Activated T-helper 1 cell treated with anti-CD3 and anti-CD28 coated beads, Interleukin-12 subunit alpha, Interleukin-12 subunit beta, Interleukin-2, Interleukin-4 antibody, amounts not matched to agents 30 ng/mL and 10 ng/mL and 1 ng/mL, durations not matched to agents 14 hours and 24 hours and 36 hours (primary cell): ENCODE results near the gene ZBTB34. TPM values are rescaled to one million over a fixed set of nuclear protein-coding genes. Genes with fewer than 3 reads are reported as not detected.
"Not testable (repeated sequence)": the region's sequence is repeated elsewhere in the genome, so short reads cannot be mapped to it uniquely, and the experiment has no call there.

Experiments
- DNase-seq: peaks from one replicate; pipeline ENCODE4 v3.0.0; 2021; ENCODE audit warnings: low spot score
- H3K27ac Mint-ChIP-seq: one replicate; pipeline ENCODE4 v1.8.0; 2021; ENCODE audit warnings: mild to moderate bottlenecking, mixed read lengths
- H3K27me3 Mint-ChIP-seq: one replicate; pipeline ENCODE4 v1.8.0; 2022; ENCODE audit warnings: mild to moderate bottlenecking, moderate library complexity, mixed read lengths; ENCODE audit not compliant: insufficient read depth
- H3K36me3 Mint-ChIP-seq: one replicate; pipeline ENCODE4 v1.8.0; 2021; ENCODE audit warnings: low read depth, mixed read lengths
- H3K4me1 Mint-ChIP-seq: one replicate; pipeline ENCODE4 v1.8.0; 2021; ENCODE audit warnings: low read depth, mixed read lengths
- H3K4me3 Mint-ChIP-seq: one replicate; pipeline ENCODE4 v1.8.0; 2021; ENCODE audit warnings: mild to moderate bottlenecking, moderate library complexity, mixed read lengths
- H3K9me3 Mint-ChIP-seq: one replicate; pipeline ENCODE4 v1.8.0; 2021; ENCODE audit warnings: mixed read lengths
- intact Hi-C: fragments of 100-400 bp; cut with micrococcal nuclease; formaldehyde crosslinking; loops from one replicate; pipeline ENCODE4 v1.15.1; 2024
- total RNA-seq: library from RNA; stranded (reverse); gene quantifications from 2 replicates; pipeline ENCODE4 v1.2.3, GENCODE V29; 2022

ZBTB34 gene
- 7.5 and 8.5 TPM in 2 replicates for total RNA-seq

GRCh38 chr9:126860077-126860756 is at the start of gene ZBTB34:
Gene ZBTB34, plus strand, starts transcription at chr9:126860639. Its CDS starts 18,761 bp downstream, at chr9:126879400.
- peaks cover 24% of the 10 kb centered on the region for H3K4me1 Mint-ChIP-seq
- peak; percentile 74 for DNase-seq
- peaks cover 3% of the 10 kb centered on the region for H3K36me3 Mint-ChIP-seq
- intact Hi-C loops = loop anchor here (1.0 to 2.0 kb wide), 4 partner anchors 41 to 137 kb away; partner anchors contain the start of genes RALGPS1 and ZBTB43
- H3K9me3 Mint-ChIP-seq = no peaks in the 10 kb centered on the region
- peaks cover 12% of the 10 kb centered on the region for H3K27me3 Mint-ChIP-seq
- H3K27ac Mint-ChIP-seq = peak within 1 kb of the TSS; percentile 84
- peak within 1 kb of the TSS; percentile 89 for H3K4me3 Mint-ChIP-seq

GRCh38 chr9:126813072-126813471 is 47.4 kb upstream of the ZBTB34 start:
- intact Hi-C loops = no loop called here
- Mint-ChIP-seq H3K36me3 (peaks cover 54% of the 10 kb centered on the region), H3K27ac (no peak overlapping the region), H3K4me3 (no peak overlapping the region), H3K4me1 (no peaks in the 10 kb centered on the region), H3K9me3 (peaks cover 19% of the 10 kb centered on the region), H3K27me3 (no peaks in the 10 kb centered on the region)
- no peak for DNase-seq

DNA sequence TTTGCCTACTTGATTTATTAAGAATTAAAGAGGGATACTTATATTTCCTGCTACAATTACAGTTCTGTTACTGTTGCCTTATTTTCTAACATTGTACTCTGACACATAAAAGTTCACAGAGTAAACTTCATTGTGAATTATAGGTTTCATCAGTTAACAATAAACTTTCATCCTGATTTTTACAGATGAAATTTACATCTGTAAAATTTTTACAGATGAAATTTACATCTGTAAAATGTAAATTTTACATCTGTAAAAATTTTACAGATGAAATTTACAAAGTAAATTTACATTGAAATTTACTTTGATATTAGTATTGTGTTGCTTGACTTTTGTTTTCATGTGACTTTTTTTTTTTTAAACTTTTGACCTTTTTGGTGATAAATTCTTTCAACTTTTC is 46.3 kb upstream of the ZBTB34 start:
- H3K27ac Mint-ChIP-seq = no peak overlapping the region
- H3K36me3 Mint-ChIP-seq = peaks cover 63% of the 10 kb centered on the region
- H3K4me1 Mint-ChIP-seq = no peaks in the 10 kb centered on the region
- intact Hi-C loops = no loop called here
- no peak for DNase-seq
- no peaks in the 10 kb centered on the region for H3K27me3 Mint-ChIP-seq
- H3K9me3 Mint-ChIP-seq = peaks cover 30% of the 10 kb centered on the region
- no peak overlapping the region for H3K4me3 Mint-ChIP-seq

GRCh38 chr9:126817615-126818014 is 42.8 kb upstream of the ZBTB34 start:
- H3K27ac Mint-ChIP-seq, H3K4me3 Mint-ChIP-seq, H3K27me3 Mint-ChIP-seq, DNase-seq, intact Hi-C loops, H3K4me1 Mint-ChIP-seq: not testable (repeated sequence)
- Mint-ChIP-seq H3K9me3 (peaks cover 38% of the 10 kb centered on the region), H3K36me3 (peaks cover 63% of the 10 kb centered on the region)

GRCh38 chr9:126818482-126818881 is 42.0 kb upstream of the ZBTB34 start:
- H3K36me3 Mint-ChIP-seq = peaks cover 61% of the 10 kb centered on the region
- no peaks in the 10 kb centered on the region for H3K27me3 Mint-ChIP-seq
- DNase-seq = no peak
- no peak overlapping the region for H3K4me3 Mint-ChIP-seq
- intact Hi-C loops = no loop called here
- peaks cover 8% of the 10 kb centered on the region for H3K4me1 Mint-ChIP-seq
- peaks cover 38% of the 10 kb centered on the region for H3K9me3 Mint-ChIP-seq
- no peak overlapping the region for H3K27ac Mint-ChIP-seq

DNA sequence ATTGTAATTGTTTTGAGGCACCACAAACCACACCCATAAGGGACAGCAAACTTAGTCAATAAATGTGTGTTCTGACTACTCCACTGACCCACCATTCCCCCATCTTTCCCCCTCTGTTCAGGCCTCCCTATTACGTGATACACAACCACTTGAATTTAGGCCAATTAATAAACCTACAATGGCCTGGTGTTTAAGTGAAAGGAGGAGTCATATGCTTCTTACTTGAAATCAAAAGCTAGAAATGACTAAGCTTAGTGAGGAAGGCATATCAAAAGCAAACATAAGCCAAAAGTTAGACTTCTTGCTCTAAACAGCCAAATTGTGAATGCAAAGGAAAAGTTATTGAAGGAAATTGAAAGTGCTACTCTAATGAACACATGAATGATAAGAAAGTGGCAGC is 41.0 kb upstream of the ZBTB34 start:
- Mint-ChIP-seq H3K27ac (peak overlapping the region; percentile 45), H3K9me3 (peaks cover 38% of the 10 kb centered on the region), H3K27me3 (no peaks in the 10 kb centered on the region), H3K4me1 (peaks cover 8% of the 10 kb centered on the region), H3K4me3 (no peak overlapping the region), H3K36me3 (peaks cover 56% of the 10 kb centered on the region)
- intact Hi-C loops = loop anchor here (1.0 kb wide), 1 partner anchor 41 kb away; the partner anchor contains the start of gene ZBTB34
- no peak for DNase-seq

DNA sequence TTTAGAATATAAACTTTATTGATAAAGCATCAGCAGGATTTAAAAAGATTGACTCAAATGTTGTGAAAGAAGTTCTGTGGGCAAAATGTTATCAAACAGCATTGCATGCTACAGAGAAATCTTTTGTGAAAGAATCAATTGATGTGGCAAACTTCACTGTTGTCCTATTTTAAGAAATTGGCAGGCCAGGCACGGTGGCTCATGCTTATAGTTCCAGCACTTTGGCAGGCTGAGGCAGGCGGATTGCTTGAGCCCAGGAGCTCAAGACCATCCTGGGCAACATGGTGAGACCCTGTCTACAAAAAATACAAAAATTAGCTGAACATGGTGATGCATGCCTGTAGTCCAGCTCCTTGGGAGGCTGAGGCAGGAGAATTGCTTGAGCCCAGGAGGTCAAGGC is 38.2 kb upstream of the ZBTB34 start:
- H3K36me3 Mint-ChIP-seq = peaks cover 48% of the 10 kb centered on the region

GRCh38 chr9:126822873-126823272 is 37.6 kb upstream of the ZBTB34 start:
- Mint-ChIP-seq H3K9me3 (peaks cover 18% of the 10 kb centered on the region), H3K27me3 (no peaks in the 10 kb centered on the region), H3K4me3 (no peak overlapping the region), H3K36me3 (peaks cover 44% of the 10 kb centered on the region), H3K4me1 (peaks cover 8% of the 10 kb centered on the region), H3K27ac (no peak overlapping the region)
- no peak for DNase-seq
- intact Hi-C loops = no loop called here

More for the DNA sequence above, 38.2 kb upstream of the ZBTB34 start:
- intact Hi-C loops = no loop called here
- Mint-ChIP-seq H3K27me3 (no peaks in the 10 kb centered on the region), H3K4me1 (peaks cover 8% of the 10 kb centered on the region), H3K4me3 (no peak overlapping the region), H3K9me3 (peaks cover 18% of the 10 kb centered on the region), H3K27ac (no peak overlapping the region)
- no peak for DNase-seq

DNA sequence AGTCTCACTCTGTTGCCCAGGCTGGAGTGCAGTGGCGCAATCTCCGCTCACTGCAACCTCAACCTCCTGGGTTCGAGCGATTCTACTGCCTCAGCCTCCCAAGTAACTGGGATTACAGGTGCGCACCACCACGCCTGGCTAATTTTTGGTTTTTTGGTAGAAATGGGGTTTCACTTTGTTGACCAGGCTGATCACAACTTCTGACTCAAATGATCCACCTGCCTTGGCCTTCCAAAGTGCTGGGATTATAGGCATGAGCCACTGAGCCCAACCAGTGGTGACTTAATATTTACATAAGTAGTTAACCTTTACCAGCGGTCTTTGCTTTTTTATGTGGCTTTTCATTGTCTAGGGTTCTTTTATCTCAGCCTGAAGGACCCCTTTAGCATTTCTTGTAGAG is 36.4 kb upstream of the ZBTB34 start:
- peaks cover 34% of the 10 kb centered on the region for H3K36me3 Mint-ChIP-seq
- H3K27me3 Mint-ChIP-seq, DNase-seq, H3K9me3 Mint-ChIP-seq, H3K4me3 Mint-ChIP-seq, H3K4me1 Mint-ChIP-seq, H3K27ac Mint-ChIP-seq, intact Hi-C loops: not testable (repeated sequence)

DNA sequence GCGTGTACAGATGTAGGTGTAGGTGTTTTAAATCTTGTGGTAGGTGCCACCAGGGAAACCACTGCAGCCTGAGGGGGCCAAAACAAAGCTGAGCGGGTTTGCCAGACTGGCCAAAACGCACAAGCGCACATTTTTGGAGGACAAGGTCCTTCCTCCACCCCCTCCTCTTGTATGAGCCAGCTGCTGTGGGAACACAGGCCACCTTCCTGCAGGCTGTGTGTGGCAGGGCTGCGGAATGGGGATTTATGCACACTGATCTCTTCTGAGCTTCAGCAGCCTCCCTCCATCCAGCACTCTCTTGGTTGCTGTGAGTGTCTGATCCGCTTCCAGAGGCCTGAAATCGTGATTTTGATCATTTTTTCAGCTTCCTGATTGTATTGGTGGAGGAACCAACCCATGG is 33.2 kb upstream of the ZBTB34 start:
- no peak overlapping the region for H3K27ac Mint-ChIP-seq
- no peaks in the 10 kb centered on the region for H3K9me3 Mint-ChIP-seq
- peaks cover 21% of the 10 kb centered on the region for H3K36me3 Mint-ChIP-seq
- DNase-seq = no peak
- H3K4me3 Mint-ChIP-seq = no peak overlapping the region
- intact Hi-C loops = no loop called here
- H3K27me3 Mint-ChIP-seq = no peaks in the 10 kb centered on the region
- H3K4me1 Mint-ChIP-seq = peaks cover 14% of the 10 kb centered on the region

DNA sequence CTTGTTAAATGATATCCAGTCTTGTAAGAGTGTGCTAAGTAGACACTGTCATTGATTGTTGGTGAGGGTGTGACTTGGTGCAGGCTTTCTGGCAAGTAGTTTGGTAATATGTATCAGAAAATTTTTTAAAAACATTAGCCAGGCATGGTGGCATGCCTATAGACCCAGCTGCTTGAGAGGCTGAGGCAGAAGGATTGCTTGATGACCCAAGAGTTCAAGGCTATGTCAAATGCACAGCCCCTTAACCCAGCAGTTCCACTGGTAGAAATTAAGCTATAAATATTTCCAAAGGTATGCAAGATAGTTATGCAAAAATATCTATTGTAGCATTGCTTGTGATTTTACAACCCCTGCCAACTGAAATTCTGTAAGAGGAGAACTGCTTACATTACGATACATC is 31.4 kb upstream of the ZBTB34 start:
- Mint-ChIP-seq H3K27ac (no peak overlapping the region), H3K4me3 (no peak overlapping the region)

GRCh38 chr9:126830827-126831226 is 29.6 kb upstream of the ZBTB34 start:
- intact Hi-C loops = no loop called here
- no peak overlapping the region for H3K4me3 Mint-ChIP-seq
- H3K36me3 Mint-ChIP-seq = peaks cover 26% of the 10 kb centered on the region

More for the DNA sequence above, 31.4 kb upstream of the ZBTB34 start:
- intact Hi-C loops = no loop called here
- no peaks in the 10 kb centered on the region for H3K27me3 Mint-ChIP-seq
- no peaks in the 10 kb centered on the region for H3K9me3 Mint-ChIP-seq
- peaks cover 26% of the 10 kb centered on the region for H3K36me3 Mint-ChIP-seq
- H3K4me1 Mint-ChIP-seq = peaks cover 14% of the 10 kb centered on the region
- no peak for DNase-seq

DNA sequence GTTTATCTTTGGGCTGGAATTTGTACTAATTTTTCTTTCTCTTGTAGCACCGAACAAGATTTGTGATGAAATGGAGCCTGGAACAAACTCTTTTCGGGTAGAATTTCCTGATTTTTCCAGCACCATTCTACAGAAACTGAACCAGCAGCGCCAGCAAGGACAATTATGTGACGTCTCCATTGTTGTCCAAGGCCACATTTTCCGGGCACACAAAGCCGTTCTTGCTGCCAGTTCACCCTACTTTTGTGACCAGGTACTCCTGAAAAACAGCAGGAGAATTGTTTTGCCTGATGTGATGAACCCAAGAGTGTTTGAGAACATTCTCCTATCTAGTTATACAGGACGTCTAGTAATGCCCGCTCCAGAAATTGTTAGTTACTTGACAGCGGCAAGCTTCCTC is 28.0 kb upstream of the ZBTB34 start:
- no peaks in the 10 kb centered on the region for H3K9me3 Mint-ChIP-seq
- H3K27ac Mint-ChIP-seq = no peak overlapping the region
- peaks cover 30% of the 10 kb centered on the region for H3K4me1 Mint-ChIP-seq
- DNase-seq = no peak
- intact Hi-C loops = no loop called here
- H3K36me3 Mint-ChIP-seq = peaks cover 29% of the 10 kb centered on the region
- H3K4me3 Mint-ChIP-seq = no peak overlapping the region
- H3K27me3 Mint-ChIP-seq = no peaks in the 10 kb centered on the region

More at GRCh38 chr9:126830827-126831226, 29.6 kb upstream of the ZBTB34 start:
- no peak for DNase-seq
- H3K4me1 Mint-ChIP-seq = peaks cover 19% of the 10 kb centered on the region
- no peaks in the 10 kb centered on the region for H3K9me3 Mint-ChIP-seq
- H3K27me3 Mint-ChIP-seq = no peaks in the 10 kb centered on the region
- no peak overlapping the region for H3K27ac Mint-ChIP-seq
